ENCODE data around the gene FREM1. TPM values are rescaled to one million over a fixed set of nuclear protein-coding genes. Genes with fewer than 3 reads are reported as not detected.

The FREM1 gene
- total RNA-seq, 4 donors from 2014 or later: 0.10 to 3.3 (median 1.00) TPM

DNA sequence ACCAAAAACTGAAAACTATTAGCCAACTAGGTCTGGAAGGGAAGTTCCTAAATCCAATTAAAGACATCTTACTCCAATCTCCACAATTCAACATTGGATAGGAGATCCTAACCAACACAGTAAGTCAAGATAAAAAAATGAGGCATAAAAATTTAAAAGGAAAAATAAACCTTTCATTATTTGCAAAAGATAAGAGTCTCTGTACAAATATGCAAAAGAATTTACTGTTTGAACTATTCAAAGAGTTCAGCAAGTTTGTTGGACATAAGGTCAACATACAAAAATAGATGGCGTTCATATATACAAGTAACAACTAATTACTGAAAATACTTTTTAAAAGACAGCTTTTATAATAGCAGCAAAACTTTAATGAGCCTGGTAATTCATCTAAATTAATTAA is 3.1 kb upstream of the FREM1 start:
- no peaks in the 10 kb centered on the region for H3K9me3 ChIP-seq
- H3K27ac ChIP-seq: no peak overlapping the region
- peaks cover 0 to 6% of the 10 kb centered on the region in 2 donors for H3K4me1 ChIP-seq
- in situ Hi-C loops (cut with MboI; ENCODE audit: low sequenced_read_pairs in 4 of 4) (no loop called here), intact Hi-C loops (cut with DNase I; ENCODE audit: low total_unique reads) (no loop called here)
- TF ChIP-seq POLR2A (IDR thresholded peaks at IDR 0.05): no peak
- TF ChIP-seq, protein P1, sequence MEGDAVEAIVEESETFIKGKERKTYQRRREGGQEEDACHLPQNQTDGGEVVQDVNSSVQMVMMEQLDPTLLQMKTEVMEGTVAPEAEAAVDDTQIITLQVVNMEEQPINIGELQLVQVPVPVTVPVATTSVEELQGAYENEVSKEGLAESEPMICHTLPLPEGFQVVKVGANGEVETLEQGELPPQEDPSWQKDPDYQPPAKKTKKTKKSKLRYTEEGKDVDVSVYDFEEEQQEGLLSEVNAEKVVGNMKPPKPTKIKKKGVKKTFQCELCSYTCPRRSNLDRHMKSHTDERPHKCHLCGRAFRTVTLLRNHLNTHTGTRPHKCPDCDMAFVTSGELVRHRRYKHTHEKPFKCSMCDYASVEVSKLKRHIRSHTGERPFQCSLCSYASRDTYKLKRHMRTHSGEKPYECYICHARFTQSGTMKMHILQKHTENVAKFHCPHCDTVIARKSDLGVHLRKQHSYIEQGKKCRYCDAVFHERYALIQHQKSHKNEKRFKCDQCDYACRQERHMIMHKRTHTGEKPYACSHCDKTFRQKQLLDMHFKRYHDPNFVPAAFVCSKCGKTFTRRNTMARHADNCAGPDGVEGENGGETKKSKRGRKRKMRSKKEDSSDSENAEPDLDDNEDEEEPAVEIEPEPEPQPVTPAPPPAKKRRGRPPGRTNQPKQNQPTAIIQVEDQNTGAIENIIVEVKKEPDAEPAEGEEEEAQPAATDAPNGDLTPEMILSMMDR (IDR thresholded peaks at IDR 0.05 in 4 of 5, conservative IDR thresholded peaks at IDR 0.05 in 1 of 5): no peak
- no peak for ATAC-seq
- H3K4me3 ChIP-seq: no peak overlapping the region
- no peak for DNase-seq
- H3K27me3 ChIP-seq: no peaks in the 10 kb centered on the region
- H3K36me3 ChIP-seq: no peaks in the 10 kb centered on the region

DNA sequence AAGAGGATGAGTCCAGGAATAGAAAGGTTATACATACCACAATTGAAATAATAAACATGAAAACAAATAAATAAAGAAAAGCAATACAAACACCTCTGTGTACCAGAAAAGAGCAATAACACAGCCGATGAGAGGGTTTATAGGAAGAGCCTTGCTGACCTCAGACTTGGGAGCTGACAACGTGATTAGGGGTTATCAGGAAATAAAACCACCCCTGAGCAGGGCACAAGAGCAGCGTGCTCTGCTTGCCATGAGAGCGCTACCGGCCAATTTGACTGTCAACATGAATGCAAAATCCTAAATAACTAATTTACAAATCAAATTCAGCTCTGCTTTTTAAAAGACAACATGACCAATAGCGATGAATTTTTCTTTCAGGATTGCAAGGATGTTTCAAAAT is 2.6 kb upstream of the FREM1 start:
- ATAC-seq: no peak
- intact Hi-C loops (cut with DNase I; ENCODE audit: low total_unique reads) (no loop called here), in situ Hi-C loops (cut with MboI; ENCODE audit: low sequenced_read_pairs in 4 of 4) (no loop called here)
- no peak for DNase-seq
- TF ChIP-seq, protein P1 (IDR thresholded peaks at IDR 0.05 in 4 of 5, conservative IDR thresholded peaks at IDR 0.05 in 1 of 5): no peak
- TF ChIP-seq POLR2A (IDR thresholded peaks at IDR 0.05): no peak
- H3K27ac ChIP-seq: no peak overlapping the region
- H3K4me1 ChIP-seq: peaks cover 0 to 6% of the 10 kb centered on the region in 2 donors
- no peak overlapping the region for H3K4me3 ChIP-seq
- no peaks in the 10 kb centered on the region for H3K27me3 ChIP-seq
- no peaks in the 10 kb centered on the region for H3K36me3 ChIP-seq
- H3K9me3 ChIP-seq: no peaks in the 10 kb centered on the region

DNA sequence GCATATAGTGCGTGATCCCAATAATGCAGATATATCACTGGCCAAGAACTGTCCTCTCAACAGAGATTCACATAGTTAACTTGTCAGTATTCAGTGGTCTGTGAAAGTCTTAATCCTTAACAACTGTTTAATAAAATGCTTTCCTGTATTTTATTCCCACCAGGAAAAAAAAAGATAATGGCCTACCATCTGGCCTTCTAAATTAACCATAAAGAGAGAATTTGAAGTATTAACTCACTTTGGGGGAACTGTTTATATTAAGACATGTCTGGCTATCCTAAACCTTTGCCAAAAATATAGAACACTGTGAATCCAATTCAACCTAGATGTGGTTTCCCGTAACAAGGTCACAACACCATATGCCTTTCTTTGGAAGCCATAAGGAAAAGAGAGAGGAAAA is 818 bp upstream of the FREM1 start:
- H3K36me3 ChIP-seq: no peaks in the 10 kb centered on the region
- intact Hi-C loops (cut with DNase I; ENCODE audit: low total_unique reads): no loop called here
- no peaks in the 10 kb centered on the region for H3K9me3 ChIP-seq
- TF ChIP-seq, protein P1 (IDR thresholded peaks at IDR 0.05 in 4 of 5, conservative IDR thresholded peaks at IDR 0.05 in 1 of 5): no peak
- no peak for TF ChIP-seq POLR2A (IDR thresholded peaks at IDR 0.05)
- in situ Hi-C loops (cut with MboI; ENCODE audit: low sequenced_read_pairs in 4 of 4): no loop called here
- H3K4me3 ChIP-seq: no peak overlapping the region
- H3K27me3 ChIP-seq: no peaks in the 10 kb centered on the region
- H3K27ac ChIP-seq: no peak overlapping the region
- ATAC-seq (no peak), DNase-seq (no peak)
- peaks cover 0 to 9% of the 10 kb centered on the region in 2 donors for H3K4me1 ChIP-seq

DNA sequence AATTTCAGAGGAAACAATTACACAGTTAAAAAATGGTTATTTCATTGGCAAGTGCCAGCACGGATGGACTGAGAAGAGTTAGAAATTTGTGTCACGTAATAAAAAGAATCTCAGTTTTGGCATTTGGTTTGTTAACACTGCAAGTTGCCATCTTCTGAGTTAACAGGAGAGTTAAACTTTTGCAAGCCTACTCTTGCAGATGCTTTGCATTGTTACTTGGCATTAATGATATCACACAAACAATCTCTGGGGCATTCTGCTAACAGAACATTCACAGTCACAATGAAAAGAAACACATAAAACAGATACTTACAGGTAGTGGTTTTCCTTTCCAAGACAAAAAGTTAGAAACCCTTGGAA is 647 bp downstream of the FREM1 start:
- DNase-seq: no peak
- ATAC-seq: no peak
- H3K36me3 ChIP-seq: no peaks in the 10 kb centered on the region
- peak overlapping the region in 1 of 4 donors; percentile 16 for H3K4me3 ChIP-seq
- in situ Hi-C loops (cut with MboI; ENCODE audit: low sequenced_read_pairs in 4 of 4): no loop called here
- peak overlapping the region in 1 of 4 donors; percentile 37 for H3K27ac ChIP-seq
- H3K4me1 ChIP-seq: peaks cover 0 to 10% of the 10 kb centered on the region in 2 donors
- no peaks in the 10 kb centered on the region for H3K27me3 ChIP-seq
- intact Hi-C loops (cut with DNase I; ENCODE audit: low total_unique reads): no loop called here
- no peaks in the 10 kb centered on the region for H3K9me3 ChIP-seq
- TF ChIP-seq, protein P1 (IDR thresholded peaks at IDR 0.05 in 4 of 5, conservative IDR thresholded peaks at IDR 0.05 in 1 of 5): no peak
- TF ChIP-seq POLR2A (IDR thresholded peaks at IDR 0.05): no peak

DNA sequence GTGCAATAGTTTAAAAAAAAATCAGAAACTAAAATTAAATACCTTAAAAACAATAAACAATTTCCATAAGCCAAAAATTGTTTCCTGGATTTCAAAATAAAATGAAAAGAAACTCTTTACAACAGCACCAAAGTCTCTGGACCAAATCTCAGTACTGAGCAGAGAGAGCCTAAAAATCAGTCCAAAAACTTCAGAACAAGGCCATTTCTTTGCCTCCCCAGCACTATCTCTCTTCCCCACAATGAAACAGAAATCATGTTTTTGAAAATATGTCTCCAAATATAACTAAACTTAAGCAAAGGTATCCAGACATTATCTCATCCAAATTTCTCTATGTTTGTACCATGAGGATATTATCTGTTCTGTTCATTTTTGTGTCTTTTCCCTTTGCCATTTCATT is 1.0 kb downstream of the FREM1 start:
- no peak overlapping the region for H3K4me3 ChIP-seq
- peak overlapping the region in 1 of 4 donors; percentile 37 for H3K27ac ChIP-seq
- ATAC-seq (no peak), DNase-seq (no peak)
- H3K27me3 ChIP-seq: no peaks in the 10 kb centered on the region
- no peak for TF ChIP-seq POLR2A (IDR thresholded peaks at IDR 0.05)
- TF ChIP-seq, protein P1 (IDR thresholded peaks at IDR 0.05 in 4 of 5, conservative IDR thresholded peaks at IDR 0.05 in 1 of 5): no peak
- intact Hi-C loops (cut with DNase I; ENCODE audit: low total_unique reads): no loop called here
- in situ Hi-C loops (cut with MboI; ENCODE audit: low sequenced_read_pairs in 4 of 4): no loop called here
- H3K9me3 ChIP-seq: no peaks in the 10 kb centered on the region
- no peaks in the 10 kb centered on the region for H3K36me3 ChIP-seq
- peaks cover 0 to 10% of the 10 kb centered on the region in 2 donors for H3K4me1 ChIP-seq
